ENCODE results near the gene CPNE7.
A peak's percentile ranks its signal among the peaks of the same experiment; 100 is the strongest.

The CPNE7 gene

GRCh38 chr16:89565506-89566372 lies 9.8 kb upstream of the CPNE7 start:
- Histone ChIP-seq H3K9ac (ENCODE audit: low read depth, low read length, poor library complexity, severe bottlenecking) (no peak overlapping the region), H3K4me3 (ENCODE audit: low read length, poor library complexity, severe bottlenecking) (no peak overlapping the region), H3K27me3 (ENCODE audit: insufficient read depth, low read length, poor library complexity, severe bottlenecking) (peaks cover 8% of the 10 kb centered on the region), H3K4me2 (ENCODE audit: low read depth, low read length, poor library complexity, severe bottlenecking) (no peak overlapping the region), H3K4me1 (ENCODE audit: insufficient read depth, low read length, poor library complexity, severe bottlenecking) (peaks cover 8% of the 10 kb centered on the region), H4K20me1 (ENCODE audit: insufficient read depth, low read length, poor library complexity, severe bottlenecking) (peaks cover 55% of the 10 kb centered on the region), H3K9me2 (replicated peaks; ENCODE audit: low read depth, low read length) (no peaks in the 10 kb centered on the region), H2AFZ (ENCODE audit: low read length) (no peak overlapping the region), H3F3A (ENCODE audit: low read depth) (no peaks in the 10 kb centered on the region), H3K9me3 (ENCODE audit: insufficient read depth, low read depth, low read length) (no peaks in the 10 kb centered on the region), H3K79me2 (ENCODE audit: insufficient read depth, low read length) (peaks cover 50% of the 10 kb centered on the region), H3K36me3 (ENCODE audit: insufficient read depth, low read length) (peaks cover 33% of the 10 kb centered on the region; the same call in 1 of the 2 replicates)
- peak; percentile 54 for TF ChIP-seq CTCF (conservative IDR thresholded peaks at IDR 0.05; ENCODE audit: low read length)
- TF ChIP-seq EZH2phosphoT487 (IDR thresholded peaks at IDR 0.05; ENCODE audit: borderline replicate concordance) = no peak

GRCh38 chr16:89567656-89568594 lies 7.6 kb upstream of the CPNE7 start:
- H3K9ac ChIP-seq (ENCODE audit: low read depth, low read length, poor library complexity, severe bottlenecking) = no peak overlapping the region

More at GRCh38 chr16:89567656-89568594, 7.6 kb upstream of the CPNE7 start:
- Histone ChIP-seq H3K9me2 (replicated peaks; ENCODE audit: low read depth, low read length) (no peaks in the 10 kb centered on the region), H3F3A (ENCODE audit: low read depth) (no peaks in the 10 kb centered on the region), H3K36me3 (ENCODE audit: insufficient read depth, low read length) (peaks cover 20% of the 10 kb centered on the region; the same call in 1 of the 2 replicates), H3K27me3 (ENCODE audit: insufficient read depth, low read length, poor library complexity, severe bottlenecking) (no peaks in the 10 kb centered on the region), H4K20me1 (ENCODE audit: insufficient read depth, low read length, poor library complexity, severe bottlenecking) (peaks cover 33% of the 10 kb centered on the region), H2AFZ (ENCODE audit: low read length) (no peak overlapping the region), H3K9me3 (ENCODE audit: insufficient read depth, low read depth, low read length) (no peaks in the 10 kb centered on the region), H3K4me1 (ENCODE audit: insufficient read depth, low read length, poor library complexity, severe bottlenecking) (no peaks in the 10 kb centered on the region), H3K4me3 (ENCODE audit: low read length, poor library complexity, severe bottlenecking) (no peak overlapping the region), H3K4me2 (ENCODE audit: low read depth, low read length, poor library complexity, severe bottlenecking) (no peak overlapping the region), H3K79me2 (ENCODE audit: insufficient read depth, low read length) (peaks cover 28% of the 10 kb centered on the region)
- TF ChIP-seq CTCF (conservative IDR thresholded peaks at IDR 0.05; ENCODE audit: low read length) (no peak), EZH2phosphoT487 (IDR thresholded peaks at IDR 0.05; ENCODE audit: borderline replicate concordance) (no peak)
